IPS-NIHi11 (cell line): ENCODE data around the gene PREX1.

Source experiments
- DNase-seq: peaks from one replicate; pipeline ENCODE4 v3.0.0; 2012; ENCODE audit warnings: mixed read lengths, low spot score

PREX1 gene

GRCh38 chr20:48754292-48754691, 73.5 kb downstream of the PREX1 start:
- DNase-seq, result no peak

GRCh38 chr20:48752963-48753362, 74.8 kb downstream of the PREX1 start:
- no peak for DNase-seq

- DNase-seq, result no peak
Observed at GRCh38 chr20:48751871-48752270, 75.9 kb downstream of the PREX1 start.

- peak; percentile 83 for DNase-seq
Observed at GRCh38 chr20:48750941-48751635, 76.7 kb downstream of the PREX1 start.

GRCh38 chr20:48750376-48750775, 77.4 kb downstream of the PREX1 start:
- DNase-seq, result no peak

GRCh38 chr20:48749437-48749836, 78.4 kb downstream of the PREX1 start:
- no peak for DNase-seq

GRCh38 chr20:48748556-48748955, 79.2 kb downstream of the PREX1 start:
- DNase-seq, result no peak

- DNase-seq, result no peak
Observed at GRCh38 chr20:48747840-48748414, 79.9 kb downstream of the PREX1 start.

GRCh38 chr20:48745330-48745729, 82.5 kb downstream of the PREX1 start:
- DNase-seq, result no peak

- no peak for DNase-seq
Observed at GRCh38 chr20:48744515-48744914, 83.3 kb downstream of the PREX1 start.

GRCh38 chr20:48743807-48744206, 84.0 kb downstream of the PREX1 start:
- DNase-seq, result no peak

GRCh38 chr20:48742912-48743680, 84.7 kb downstream of the PREX1 start:
- DNase-seq, result no peak

- no peak for DNase-seq
Observed at GRCh38 chr20:48742233-48742632, 85.6 kb downstream of the PREX1 start.

- no peak for DNase-seq
Observed at GRCh38 chr20:48741669-48742068, 86.1 kb downstream of the PREX1 start.

- no peak for DNase-seq
Observed at GRCh38 chr20:48740712-48741111, 87.1 kb downstream of the PREX1 start.

GRCh38 chr20:48740292-48740649, 87.5 kb downstream of the PREX1 start:
- DNase-seq, result no peak

- DNase-seq, result no peak
Observed at GRCh38 chr20:48739395-48740291, 88.2 kb downstream of the PREX1 start.

- no peak for DNase-seq
Observed at GRCh38 chr20:48738399-48739304, 89.1 kb downstream of the PREX1 start.

- no peak for DNase-seq
Observed at GRCh38 chr20:48738094-48738398, 89.8 kb downstream of the PREX1 start.

- DNase-seq, result no peak
Observed at GRCh38 chr20:48737434-48738093, 90.2 kb downstream of the PREX1 start.

- DNase-seq, result no peak
Observed at GRCh38 chr20:48736636-48737035, 91.2 kb downstream of the PREX1 start.
